ENCODE measurements around the gene KAT8. TPM values are rescaled to one million over a fixed set of nuclear protein-coding genes. Genes with fewer than 3 reads are reported as not detected.

The KAT8 gene
- total RNA-seq, 1 donor from 2014 or later, result 49.7 TPM

DNA sequence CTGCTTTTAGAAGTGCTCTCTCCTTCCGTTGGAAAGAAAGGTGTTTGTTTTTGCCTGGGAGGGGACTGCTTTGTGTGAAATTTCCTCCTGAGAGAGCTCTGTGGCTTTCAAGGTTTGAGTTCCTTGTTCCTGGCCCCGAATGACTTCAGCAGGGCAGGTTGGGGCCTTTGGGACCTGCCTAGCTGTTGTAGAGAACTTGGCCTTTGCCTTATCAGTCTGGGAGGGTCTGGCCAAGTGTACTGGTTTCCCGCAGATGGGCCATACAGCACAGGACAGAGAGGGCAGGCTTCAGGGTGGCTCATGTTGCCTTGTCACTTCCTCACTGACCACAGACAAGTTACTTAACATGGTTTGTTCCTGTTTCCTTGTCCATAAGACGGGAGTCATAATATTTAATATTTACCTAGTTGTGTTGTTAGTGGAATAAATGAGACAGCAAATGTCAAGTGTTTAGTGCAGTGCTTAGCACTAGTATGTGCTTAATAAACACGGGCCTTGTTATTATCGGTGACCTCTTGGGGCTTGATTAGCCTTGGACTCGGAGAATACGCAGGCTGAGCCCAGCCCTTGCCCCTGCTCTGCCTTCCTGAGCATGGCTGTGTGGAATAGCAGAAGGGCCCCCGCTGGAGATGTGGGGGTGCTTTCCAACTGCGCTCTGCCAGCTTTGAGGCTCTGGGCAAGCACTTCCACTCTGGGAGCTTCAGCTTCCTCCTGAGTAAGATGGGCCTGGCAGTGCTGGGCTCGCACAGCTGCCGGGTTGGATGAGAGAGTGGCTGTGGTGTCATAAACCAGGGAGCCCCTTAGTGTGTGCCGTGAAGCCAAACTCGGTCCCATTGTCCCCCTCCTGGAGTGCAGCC is 11.5 kb downstream of the KAT8 start:
- H3K27ac Mint-ChIP-seq (ENCODE audit: unreplicated experiment), result peak overlapping the region; percentile 78
- peaks cover 5% of the 10 kb centered on the region for H3K4me1 Mint-ChIP-seq (ENCODE audit: unreplicated experiment)
- H3K4me3 Mint-ChIP-seq (ENCODE audit: unreplicated experiment), result no peak overlapping the region
- H3K27me3 Mint-ChIP-seq (ENCODE audit: unreplicated experiment), result peaks cover 7% of the 10 kb centered on the region
- TF ChIP-seq, protein P1, sequence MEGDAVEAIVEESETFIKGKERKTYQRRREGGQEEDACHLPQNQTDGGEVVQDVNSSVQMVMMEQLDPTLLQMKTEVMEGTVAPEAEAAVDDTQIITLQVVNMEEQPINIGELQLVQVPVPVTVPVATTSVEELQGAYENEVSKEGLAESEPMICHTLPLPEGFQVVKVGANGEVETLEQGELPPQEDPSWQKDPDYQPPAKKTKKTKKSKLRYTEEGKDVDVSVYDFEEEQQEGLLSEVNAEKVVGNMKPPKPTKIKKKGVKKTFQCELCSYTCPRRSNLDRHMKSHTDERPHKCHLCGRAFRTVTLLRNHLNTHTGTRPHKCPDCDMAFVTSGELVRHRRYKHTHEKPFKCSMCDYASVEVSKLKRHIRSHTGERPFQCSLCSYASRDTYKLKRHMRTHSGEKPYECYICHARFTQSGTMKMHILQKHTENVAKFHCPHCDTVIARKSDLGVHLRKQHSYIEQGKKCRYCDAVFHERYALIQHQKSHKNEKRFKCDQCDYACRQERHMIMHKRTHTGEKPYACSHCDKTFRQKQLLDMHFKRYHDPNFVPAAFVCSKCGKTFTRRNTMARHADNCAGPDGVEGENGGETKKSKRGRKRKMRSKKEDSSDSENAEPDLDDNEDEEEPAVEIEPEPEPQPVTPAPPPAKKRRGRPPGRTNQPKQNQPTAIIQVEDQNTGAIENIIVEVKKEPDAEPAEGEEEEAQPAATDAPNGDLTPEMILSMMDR (IDR thresholded peaks at IDR 0.05; ENCODE audit: unreplicated experiment), result no peak
- DNase-seq (ENCODE audit: low spot score), result no peak
- no peaks in the 10 kb centered on the region for H3K9me3 Mint-ChIP-seq (ENCODE audit: unreplicated experiment)
- H3K36me3 Mint-ChIP-seq (ENCODE audit: low read depth, unreplicated experiment), result peaks cover 31% of the 10 kb centered on the region

- no peak for DNase-seq (ENCODE audit: low spot score)
- no peak overlapping the region for H3K4me3 Mint-ChIP-seq (ENCODE audit: unreplicated experiment)
- H3K27ac Mint-ChIP-seq (ENCODE audit: unreplicated experiment), result no peak overlapping the region
- peaks cover 6% of the 10 kb centered on the region for H3K4me1 Mint-ChIP-seq (ENCODE audit: unreplicated experiment)
- H3K36me3 Mint-ChIP-seq (ENCODE audit: low read depth, unreplicated experiment), result peaks cover 31% of the 10 kb centered on the region
- no peaks in the 10 kb centered on the region for H3K9me3 Mint-ChIP-seq (ENCODE audit: unreplicated experiment)
- TF ChIP-seq, protein P1 (IDR thresholded peaks at IDR 0.05; ENCODE audit: unreplicated experiment), result no peak
- peaks cover 7% of the 10 kb centered on the region for H3K27me3 Mint-ChIP-seq (ENCODE audit: unreplicated experiment)
These were observed 12.3 kb downstream of the KAT8 start for GRCh38 chr16:31129568-31130335.

GRCh38 chr16:31130336-31130891 is 12.9 kb downstream of the KAT8 start:
- peak overlapping the region; percentile 15 for H3K27ac Mint-ChIP-seq (ENCODE audit: unreplicated experiment)
- no peak for DNase-seq (ENCODE audit: low spot score)

DNA sequence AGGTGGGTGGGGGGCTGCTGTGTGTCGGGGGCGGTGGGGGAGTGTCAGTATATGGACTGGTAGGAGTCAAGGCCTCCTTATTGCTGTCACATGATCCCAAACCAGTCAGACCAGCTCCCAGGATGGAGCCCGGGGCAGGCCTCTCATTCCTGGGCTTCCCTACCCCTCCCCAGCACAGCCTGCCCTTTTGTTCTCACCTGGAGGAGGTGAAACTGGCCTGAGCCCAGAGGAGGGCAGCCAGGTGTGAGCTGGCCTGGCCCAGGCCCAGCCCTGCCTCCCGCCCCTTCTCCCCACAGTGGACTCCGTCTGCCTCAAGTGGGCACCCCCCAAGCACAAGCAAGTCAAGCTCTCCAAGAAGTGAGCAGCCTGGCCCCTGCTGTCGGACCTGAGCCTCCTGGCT is 13.4 kb downstream of the KAT8 start:
- no peak for DNase-seq (ENCODE audit: low spot score)
- Mint-ChIP-seq H3K27me3 (ENCODE audit: unreplicated experiment) (peaks cover 10% of the 10 kb centered on the region), H3K4me3 (ENCODE audit: unreplicated experiment) (no peak overlapping the region), H3K27ac (ENCODE audit: unreplicated experiment) (no peak overlapping the region), H3K4me1 (ENCODE audit: unreplicated experiment) (peaks cover 8% of the 10 kb centered on the region), H3K9me3 (ENCODE audit: unreplicated experiment) (no peaks in the 10 kb centered on the region), H3K36me3 (ENCODE audit: low read depth, unreplicated experiment) (peaks cover 30% of the 10 kb centered on the region)
- TF ChIP-seq, protein P1 (IDR thresholded peaks at IDR 0.05; ENCODE audit: unreplicated experiment), result no peak

More at GRCh38 chr16:31130336-31130891, 12.9 kb downstream of the KAT8 start:
- H3K4me1 Mint-ChIP-seq (ENCODE audit: unreplicated experiment), result peaks cover 6% of the 10 kb centered on the region
- no peaks in the 10 kb centered on the region for H3K9me3 Mint-ChIP-seq (ENCODE audit: unreplicated experiment)
- H3K36me3 Mint-ChIP-seq (ENCODE audit: low read depth, unreplicated experiment), result peaks cover 31% of the 10 kb centered on the region
- TF ChIP-seq, protein P1 (IDR thresholded peaks at IDR 0.05; ENCODE audit: unreplicated experiment), result no peak
- no peak overlapping the region for H3K4me3 Mint-ChIP-seq (ENCODE audit: unreplicated experiment)
- peaks cover 7% of the 10 kb centered on the region for H3K27me3 Mint-ChIP-seq (ENCODE audit: unreplicated experiment)

Data from endothelial cell (in vitro differentiated cells).